Measurements from ENCODE around the gene REN. TPM values are rescaled to one million over a fixed set of nuclear protein-coding genes. Genes with fewer than 3 reads are reported as not detected.

REN gene
- total RNA-seq, 1 experiment from 2014 or later = not detected

GRCh38 chr1:204110894-204111633 is 55.1 kb downstream of the REN start:
- DNase-seq (ENCODE audit: low spot score) = no peak

- DNase-seq (ENCODE audit: low spot score) = no peak
These were observed 57.6 kb downstream of the REN start for GRCh38 chr1:204108312-204109141.

- no peak for DNase-seq (ENCODE audit: low spot score)
These were observed 58.2 kb downstream of the REN start for GRCh38 chr1:204107892-204108291.

- DNase-seq (ENCODE audit: low spot score) = no peak
These were observed 59.3 kb downstream of the REN start for GRCh38 chr1:204106825-204107224.

GRCh38 chr1:204105131-204105515 is 61.0 kb downstream of the REN start:
- DNase-seq (ENCODE audit: low spot score) = no peak

Other genes with a start within 250 kb of the REN start
- gene SOX13, start 93.2 kb downstream of the REN start, total RNA-seq (2014; rRNA removed; shearing (Covaris generic)) = 1.4 TPM in 2 replicates
- 18.3 and 19.1 TPM in 2 replicates for gene ETNK2, start 14.3 kb downstream of the REN start, total RNA-seq (2014; rRNA removed; shearing (Covaris generic))
- gene KISS1, start 30.2 kb upstream of the REN start, total RNA-seq (2014; rRNA removed; shearing (Covaris generic)) = not detected in 2 replicates
- gene GOLT1A, start 47.7 kb upstream of the REN start, total RNA-seq (2014; rRNA removed; shearing (Covaris generic)) = not detected in 2 replicates
- gene PLEKHA6, start 193.6 kb upstream of the REN start, total RNA-seq (2014; rRNA removed; shearing (Covaris generic)) = 1.2 and 3.4 TPM in 2 replicates
- 17.9 and 19.2 TPM in 2 replicates for gene PPP1R15B, start 245.5 kb upstream of the REN start, total RNA-seq (2014; rRNA removed; shearing (Covaris generic))